ENCODE measurements around the gene RSRC1.
"Not testable (repeated sequence)": the region's sequence is repeated elsewhere in the genome, so short reads cannot be mapped to it uniquely, and the experiment has no call there.

RSRC1 gene

GRCh38 chr3:158100681-158101080 is 9.2 kb upstream of the RSRC1 start:
- no peak for DNase-seq (ENCODE audit: low spot score)
- no peak for FAIRE-seq

- DNase-seq (ENCODE audit: low spot score) = no peak
- no peak for FAIRE-seq
Measured at GRCh38 chr3:158101335-158102241, 8.3 kb upstream of the RSRC1 start.

GRCh38 chr3:158102242-158103080 is 7.4 kb upstream of the RSRC1 start:
- FAIRE-seq (no peak), DNase-seq (ENCODE audit: low spot score) (no peak)

- no peak for DNase-seq (ENCODE audit: low spot score)
- FAIRE-seq = no peak
Measured at GRCh38 chr3:158103081-158103886, 6.6 kb upstream of the RSRC1 start.

GRCh38 chr3:158103887-158104327 is 6.0 kb upstream of the RSRC1 start:
- FAIRE-seq = no peak
- DNase-seq (ENCODE audit: low spot score) = no peak

GRCh38 chr3:158104431-158104921 is 5.4 kb upstream of the RSRC1 start:
- DNase-seq (ENCODE audit: low spot score) (no peak), FAIRE-seq (no peak)

- FAIRE-seq (no peak), DNase-seq (ENCODE audit: low spot score) (no peak)
Measured at GRCh38 chr3:158105119-158105709, 4.7 kb upstream of the RSRC1 start.

GRCh38 chr3:158105710-158106253 is 4.1 kb upstream of the RSRC1 start:
- FAIRE-seq (no peak), DNase-seq (ENCODE audit: low spot score) (no peak)

- DNase-seq (ENCODE audit: low spot score) = no peak
- no peak for FAIRE-seq
Measured at GRCh38 chr3:158106766-158107471, 3.0 kb upstream of the RSRC1 start.

- DNase-seq (ENCODE audit: low spot score) (no peak), FAIRE-seq (no peak)
Measured at GRCh38 chr3:158107605-158108444, 2.1 kb upstream of the RSRC1 start.

GRCh38 chr3:158108445-158108985 is 1.4 kb upstream of the RSRC1 start:
- DNase-seq (ENCODE audit: low spot score) = no peak
- no peak for FAIRE-seq

GRCh38 chr3:158109295-158109803 is 540 bp upstream of the RSRC1 start:
- FAIRE-seq (no peak), DNase-seq (ENCODE audit: low spot score) (no peak)

GRCh38 chr3:158110658-158111018 is 749 bp downstream of the RSRC1 start:
- FAIRE-seq (no peak), DNase-seq (ENCODE audit: low spot score) (no peak)

GRCh38 chr3:158111861-158112260 is 2.0 kb downstream of the RSRC1 start:
- FAIRE-seq = no peak
- DNase-seq (ENCODE audit: low spot score) = no peak

- DNase-seq (ENCODE audit: low spot score); FAIRE-seq: not testable (repeated sequence)
Measured at GRCh38 chr3:158113595-158113994, 3.7 kb downstream of the RSRC1 start.

GRCh38 chr3:158120330-158120729 is 10.4 kb downstream of the RSRC1 start:
- no peak for DNase-seq (ENCODE audit: low spot score)
- peak; percentile 93 for FAIRE-seq

GRCh38 chr3:158121295-158121694 is 11.4 kb downstream of the RSRC1 start:
- FAIRE-seq (no peak), DNase-seq (ENCODE audit: low spot score) (no peak)

- FAIRE-seq; DNase-seq (ENCODE audit: low spot score): not testable (repeated sequence)
Measured at GRCh38 chr3:158122721-158123120, 12.8 kb downstream of the RSRC1 start.
